CD8-positive, alpha-beta memory T cell (primary cell): Measurements from ENCODE around the gene ATP2C2. TPM values are rescaled to one million over a fixed set of nuclear protein-coding genes. Genes with fewer than 3 reads are reported as not detected.

ENCODE experiments used
- CTCF ChIA-PET: fragments of 350-600 bp; sonication (Branson Sonifier 250); formaldehyde crosslinking; loops from one replicate; lab custom pipeline; 2021; ENCODE audit warnings: antibody characterized with exemption; lab: Charles Lee
- POLR2A ChIA-PET: fragments of 350-600 bp; sonication (Branson Sonifier 250); formaldehyde crosslinking; loops from one replicate; lab custom pipeline; 2021; ENCODE audit warnings: antibody characterized with exemption; lab: Charles Lee
- DNase-seq, 5 donors: peaks; one replicate each; pipeline versions ENCODE4 v3.0.0 to v3.0.0-alpha.2; 2020 to 2022; ENCODE audit warnings: mixed read lengths in 1 of 5
- H3K27ac ChIP-seq: one replicate; pipeline ENCODE4 v1.7.0; 2013; ENCODE audit warnings: low read depth, mild to moderate bottlenecking, low read length, moderate library complexity
- H3K27me3 ChIP-seq: 2 replicates; pipeline ENCODE4 v1.7.0; 2013; ENCODE audit warnings: low read length, mild to moderate bottlenecking; ENCODE audit not compliant: insufficient read depth, poor library complexity, severe bottlenecking
- H3K36me3 ChIP-seq: 2 replicates; pipeline ENCODE4 v1.7.0; 2013; ENCODE audit warnings: mild to moderate bottlenecking, low read length, moderate library complexity; ENCODE audit not compliant: insufficient read depth
- H3K4me1 ChIP-seq: 2 replicates; pipeline ENCODE4 v1.7.0; 2013; ENCODE audit warnings: mild to moderate bottlenecking, low read length, moderate library complexity; ENCODE audit not compliant: insufficient read depth
- H3K4me3 ChIP-seq: 2 replicates; pipeline ENCODE4 v1.7.0; 2013; ENCODE audit warnings: mild to moderate bottlenecking, low read length
- H3K9me3 ChIP-seq: 2 replicates; pipeline ENCODE4 v1.7.0; 2013; ENCODE audit warnings: mild to moderate bottlenecking, low read length
- H3K27ac Mint-ChIP-seq, 8 donors: one replicate each; pipeline ENCODE4 v1.8.0; 2020 to 2021; ENCODE audit warnings: mixed read lengths in 8 of 8, mild to moderate bottlenecking in 6 of 8, inconsistent platforms in 3 of 8, moderate library complexity in 3 of 8
- H3K27me3 Mint-ChIP-seq, 2 donors: one replicate each; pipeline ENCODE4 v1.8.0; 2020 to 2021; ENCODE audit warnings: mixed read lengths in 2 of 2, mild to moderate bottlenecking in 1 of 2, moderate library complexity in 1 of 2
- H3K36me3 Mint-ChIP-seq, 3 donors: one replicate each; pipeline ENCODE4 v1.8.0; 2020 to 2021; ENCODE audit warnings: mixed read lengths in 3 of 3, inconsistent platforms in 1 of 3, mild to moderate bottlenecking in 1 of 3
- H3K4me1 Mint-ChIP-seq, 3 donors: one replicate each; pipeline ENCODE4 v1.8.0; 2020 to 2021; ENCODE audit warnings: mixed read lengths in 3 of 3, inconsistent platforms in 1 of 3, mild to moderate bottlenecking in 1 of 3
- H3K4me3 Mint-ChIP-seq, 7 donors: one replicate each; pipeline ENCODE4 v1.8.0; 2020 to 2021; ENCODE audit warnings: mixed read lengths in 7 of 7, mild to moderate bottlenecking in 6 of 7, moderate library complexity in 4 of 7, inconsistent platforms in 2 of 7
- H3K9me3 Mint-ChIP-seq, 5 donors: one replicate each; pipeline ENCODE4 v1.8.0; 2020 to 2022; ENCODE audit warnings: mixed read lengths in 5 of 5, mild to moderate bottlenecking in 3 of 5, moderate library complexity in 2 of 5, inconsistent platforms in 1 of 5
- polyA plus RNA-seq: library from polyadenylated mRNA; unstranded; fragments of 300-500 nt; fragmentation: Illumina TruSeq; gene quantifications from one replicate; pipeline ENCODE4 v1.2.3, GENCODE V29; 2021
- total RNA-seq, 2 experiments: library from RNA; stranded (reverse); gene quantifications; one replicate each; pipeline ENCODE4 v1.2.3, GENCODE V29; 2021

Gene ATP2C2
- total and polyA plus RNA-seq, 3 experiments from 2014 or later, result not detected

- H3K4me3 ChIP-seq, result no peak overlapping the region
- no peak overlapping the region for H3K27ac ChIP-seq
- DNase-seq, result no peak
- POLR2A ChIA-PET, result no interaction called here
- H3K9me3 ChIP-seq, result no peaks in the 10 kb centered on the region
- Mint-ChIP-seq H3K36me3 (peaks cover under 1 to 33% (median 7%) of the 10 kb centered on the region in 3 donors), H3K27ac (no peak overlapping the region), H3K4me3 (no peak overlapping the region), H3K9me3 (peaks cover 0 to 3% (median 0%) of the 10 kb centered on the region in 5 donors), H3K4me1 (no peaks in the 10 kb centered on the region), H3K27me3 (no peaks in the 10 kb centered on the region)
- CTCF ChIA-PET, result no interaction called here
- no peaks in the 10 kb centered on the region for H3K36me3 ChIP-seq
- no peaks in the 10 kb centered on the region for H3K4me1 ChIP-seq
- H3K27me3 ChIP-seq, result no peaks in the 10 kb centered on the region
Measured at GRCh38 chr16:84460406-84461028, 92.2 kb downstream of the ATP2C2 start.

- Histone ChIP-seq H3K27me3 (no peaks in the 10 kb centered on the region), H3K27ac (no peak overlapping the region), H3K4me3 (no peak overlapping the region), H3K4me1 (no peaks in the 10 kb centered on the region), H3K36me3 (no peaks in the 10 kb centered on the region), H3K9me3 (no peaks in the 10 kb centered on the region)
- POLR2A ChIA-PET, result no interaction called here
- CTCF ChIA-PET, result no interaction called here
- H3K36me3 Mint-ChIP-seq, result peaks cover 5 to 36% (median 7%) of the 10 kb centered on the region in 3 donors
- DNase-seq, result no peak
- H3K4me1 Mint-ChIP-seq, result no peaks in the 10 kb centered on the region
- H3K27me3 Mint-ChIP-seq, result no peaks in the 10 kb centered on the region
- H3K4me3 Mint-ChIP-seq, result no peak overlapping the region
- peaks cover 0 to 3% (median 0%) of the 10 kb centered on the region in 5 donors for H3K9me3 Mint-ChIP-seq
- peak overlapping the region in 1 of 8 donors; percentile 35 for H3K27ac Mint-ChIP-seq
Measured at GRCh38 chr16:84461029-84461412, 92.7 kb downstream of the ATP2C2 start.

GRCh38 chr16:84461413-84462295, 93.3 kb downstream of the ATP2C2 start:
- Mint-ChIP-seq H3K27ac (peak overlapping the region in 2 of 8 donors; percentile 35 to 72), H3K27me3 (no peaks in the 10 kb centered on the region), H3K4me1 (no peaks in the 10 kb centered on the region), H3K36me3 (peaks cover 9 to 41% (median 11%) of the 10 kb centered on the region in 3 donors), H3K9me3 (peaks cover 0 to 7% (median 6%) of the 10 kb centered on the region in 5 donors), H3K4me3 (no peak overlapping the region)
- ChIA-PET POLR2A (no interaction called here), CTCF (no interaction called here)
- Histone ChIP-seq H3K9me3 (no peaks in the 10 kb centered on the region), H3K4me3 (no peak overlapping the region), H3K27me3 (no peaks in the 10 kb centered on the region), H3K27ac (no peak overlapping the region), H3K36me3 (no peaks in the 10 kb centered on the region), H3K4me1 (no peaks in the 10 kb centered on the region)
- no peak for DNase-seq

GRCh38 chr16:84462296-84463210, 94.2 kb downstream of the ATP2C2 start:
- no peak overlapping the region for H3K27ac ChIP-seq
- H3K36me3 ChIP-seq, result peaks cover 2% of the 10 kb centered on the region
- Mint-ChIP-seq H3K27me3 (no peaks in the 10 kb centered on the region), H3K27ac (no peak overlapping the region), H3K36me3 (peaks cover 15 to 50% (median 20%) of the 10 kb centered on the region in 3 donors), H3K4me1 (no peaks in the 10 kb centered on the region), H3K4me3 (no peak overlapping the region), H3K9me3 (peaks cover 2 to 14% (median 13%) of the 10 kb centered on the region in 5 donors)
- H3K4me3 ChIP-seq, result no peak overlapping the region
- CTCF ChIA-PET, result no interaction called here
- H3K4me1 ChIP-seq, result no peaks in the 10 kb centered on the region
- no peaks in the 10 kb centered on the region for H3K9me3 ChIP-seq
- DNase-seq, result no peak
- no peaks in the 10 kb centered on the region for H3K27me3 ChIP-seq
- POLR2A ChIA-PET, result no interaction called here

- Mint-ChIP-seq H3K4me1 (no peaks in the 10 kb centered on the region), H3K9me3 (peaks cover 2 to 17% (median 16%) of the 10 kb centered on the region in 5 donors)
- no peak overlapping the region for H3K4me3 ChIP-seq
Measured at GRCh38 chr16:84463221-84463620, 94.9 kb downstream of the ATP2C2 start.

GRCh38 chr16:84464116-84464515, 95.8 kb downstream of the ATP2C2 start:
- Histone ChIP-seq H3K27ac (no peak overlapping the region), H3K9me3 (no peaks in the 10 kb centered on the region), H3K4me3 (no peak overlapping the region), H3K27me3 (no peaks in the 10 kb centered on the region), H3K4me1 (no peaks in the 10 kb centered on the region), H3K36me3 (peaks cover 4% of the 10 kb centered on the region)
- Mint-ChIP-seq H3K27ac (no peak overlapping the region), H3K27me3 (no peaks in the 10 kb centered on the region), H3K9me3 (peaks cover 2 to 16% (median 15%) of the 10 kb centered on the region in 5 donors), H3K36me3 (peaks cover 21 to 63% (median 25%) of the 10 kb centered on the region in 3 donors), H3K4me3 (no peak overlapping the region), H3K4me1 (no peaks in the 10 kb centered on the region)
- POLR2A ChIA-PET, result no interaction called here
- CTCF ChIA-PET, result no interaction called here
- no peak for DNase-seq

More at GRCh38 chr16:84463221-84463620, 94.9 kb downstream of the ATP2C2 start:
- Mint-ChIP-seq H3K27ac (peak overlapping the region in 1 of 8 donors; percentile 84), H3K27me3 (no peaks in the 10 kb centered on the region), H3K4me3 (no peak overlapping the region), H3K36me3 (peaks cover 21 to 57% (median 25%) of the 10 kb centered on the region in 3 donors)
- H3K36me3 ChIP-seq, result peaks cover 4% of the 10 kb centered on the region
- DNase-seq, result no peak
- ChIA-PET POLR2A (no interaction called here), CTCF (no interaction called here)
- H3K27ac ChIP-seq, result no peak overlapping the region
- H3K9me3 ChIP-seq, result no peaks in the 10 kb centered on the region
- no peaks in the 10 kb centered on the region for H3K27me3 ChIP-seq
- H3K4me1 ChIP-seq, result no peaks in the 10 kb centered on the region

- POLR2A ChIA-PET, result no interaction called here
- DNase-seq, result no peak
- H3K4me3 ChIP-seq, result no peak overlapping the region
- H3K27me3 ChIP-seq, result no peaks in the 10 kb centered on the region
- peaks cover 4% of the 10 kb centered on the region for H3K36me3 ChIP-seq
- CTCF ChIA-PET, result no interaction called here
- no peaks in the 10 kb centered on the region for H3K4me1 ChIP-seq
- Mint-ChIP-seq H3K9me3 (peaks cover 2 to 16% (median 14%) of the 10 kb centered on the region in 5 donors), H3K4me1 (no peaks in the 10 kb centered on the region), H3K27me3 (no peaks in the 10 kb centered on the region), H3K36me3 (peaks cover 21 to 66% (median 25%) of the 10 kb centered on the region in 3 donors), H3K4me3 (no peak overlapping the region), H3K27ac (no peak overlapping the region)
- H3K9me3 ChIP-seq, result no peaks in the 10 kb centered on the region
- H3K27ac ChIP-seq, result no peak overlapping the region
Measured at GRCh38 chr16:84465154-84465553, 96.8 kb downstream of the ATP2C2 start.
